COLO668 (cell line): Measurements from ENCODE around the gene OR4D2.

Source experiments
- DNase-seq: peaks from one replicate; lab custom pipeline; 2025; ENCODE audit not compliant: unreplicated experiment; lab: John Stamatoyannopoulos, UW

Gene OR4D2

DNA sequence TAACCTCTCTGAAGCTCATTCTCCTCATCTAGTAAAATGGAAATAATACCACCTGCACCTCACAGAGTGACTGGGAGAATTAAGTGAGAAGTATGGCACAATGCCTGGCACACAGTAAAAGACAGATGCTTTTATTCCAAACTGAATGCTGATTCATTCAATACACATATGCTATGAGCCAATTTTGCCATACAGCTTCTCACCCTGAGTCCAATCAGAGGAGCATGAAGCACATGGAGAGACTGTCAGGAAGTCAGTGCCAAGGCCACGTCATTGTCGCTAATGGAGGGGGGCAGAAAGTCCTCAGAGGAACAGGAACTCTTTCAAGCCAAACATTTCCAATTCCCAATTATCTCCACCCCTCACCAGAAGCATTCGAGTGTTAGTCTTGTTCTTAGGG, 40.7 kb downstream of the OR4D2 start:
- DNase-seq = no peak

DNA sequence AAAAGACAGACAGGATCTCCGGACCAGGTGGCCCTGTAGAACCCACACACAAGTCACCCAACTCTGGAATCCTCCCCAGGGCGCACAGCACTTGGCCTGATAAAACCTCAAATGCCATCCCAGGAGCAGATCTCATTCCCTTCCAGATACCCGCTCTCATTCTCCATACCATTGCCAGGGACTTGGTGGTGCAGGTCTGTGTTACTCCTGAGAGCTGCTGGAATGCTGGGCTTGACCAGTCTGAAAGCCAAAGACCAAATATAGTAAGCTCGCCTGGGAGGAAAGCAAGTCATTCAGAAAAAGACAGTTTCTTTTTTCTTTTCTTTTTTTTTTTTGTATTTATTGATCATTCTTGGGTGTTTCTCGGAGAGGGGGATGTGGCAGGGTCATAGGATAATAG, 41.6 kb downstream of the OR4D2 start:
- no peak for DNase-seq

DNA sequence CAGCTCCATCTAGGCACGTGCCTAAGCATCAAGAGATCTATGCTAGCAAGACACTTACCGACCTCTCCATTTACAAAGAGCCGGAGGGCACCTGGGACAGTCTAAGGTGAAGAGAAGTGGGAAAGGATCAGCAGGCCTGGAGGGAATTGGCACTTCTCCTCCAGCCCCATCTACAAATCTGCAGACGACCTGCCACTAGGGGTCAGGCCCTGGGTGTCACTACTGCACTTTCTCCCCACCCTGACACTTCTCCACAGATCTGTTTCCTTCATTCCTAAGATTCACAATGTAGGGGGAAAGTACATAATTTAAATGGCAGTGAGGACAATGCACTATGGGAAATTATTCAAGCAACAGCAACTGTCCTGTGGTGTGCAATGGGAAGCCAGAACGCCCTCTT, 44.1 kb downstream of the OR4D2 start:
- no peak for DNase-seq

DNA sequence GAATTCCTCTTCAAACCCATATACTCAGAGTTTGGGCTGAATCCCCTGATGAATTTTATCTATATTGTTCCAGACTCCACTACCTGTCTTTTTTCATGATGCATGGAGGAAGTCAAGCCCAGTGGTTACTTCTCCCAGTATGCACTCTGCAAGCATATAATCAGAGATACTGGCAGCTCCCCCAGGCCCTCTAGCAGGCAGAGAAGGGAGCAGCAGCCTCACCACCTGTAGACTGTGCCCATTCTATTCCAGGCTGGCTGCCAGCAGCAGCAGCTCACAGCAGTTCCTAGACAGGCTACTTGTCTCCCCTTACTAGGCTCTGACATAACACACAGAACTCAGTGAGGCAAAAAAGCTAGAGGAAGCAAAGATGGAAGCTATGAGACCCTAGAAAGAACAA, 48.9 kb downstream of the OR4D2 start:
- DNase-seq = no peak

DNA sequence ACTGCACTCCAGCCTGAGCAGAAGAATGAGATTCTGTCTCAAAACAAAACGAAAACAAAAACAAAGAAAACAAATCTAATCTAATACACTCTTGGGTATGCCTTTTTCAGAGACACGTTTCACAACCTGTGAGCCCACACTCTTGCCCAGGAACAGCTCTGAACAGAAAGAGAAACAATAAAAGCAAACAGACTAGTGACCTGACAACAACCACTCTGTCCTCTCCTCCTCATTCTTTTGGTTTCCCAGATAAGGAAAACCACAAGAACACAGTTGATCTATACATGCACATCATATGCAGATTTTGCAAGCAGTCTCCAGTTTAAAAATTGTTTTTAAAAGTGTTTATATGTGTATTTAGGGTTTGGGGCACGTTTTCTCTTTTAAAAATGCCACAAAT, 51.0 kb downstream of the OR4D2 start:
- no peak for DNase-seq

DNA sequence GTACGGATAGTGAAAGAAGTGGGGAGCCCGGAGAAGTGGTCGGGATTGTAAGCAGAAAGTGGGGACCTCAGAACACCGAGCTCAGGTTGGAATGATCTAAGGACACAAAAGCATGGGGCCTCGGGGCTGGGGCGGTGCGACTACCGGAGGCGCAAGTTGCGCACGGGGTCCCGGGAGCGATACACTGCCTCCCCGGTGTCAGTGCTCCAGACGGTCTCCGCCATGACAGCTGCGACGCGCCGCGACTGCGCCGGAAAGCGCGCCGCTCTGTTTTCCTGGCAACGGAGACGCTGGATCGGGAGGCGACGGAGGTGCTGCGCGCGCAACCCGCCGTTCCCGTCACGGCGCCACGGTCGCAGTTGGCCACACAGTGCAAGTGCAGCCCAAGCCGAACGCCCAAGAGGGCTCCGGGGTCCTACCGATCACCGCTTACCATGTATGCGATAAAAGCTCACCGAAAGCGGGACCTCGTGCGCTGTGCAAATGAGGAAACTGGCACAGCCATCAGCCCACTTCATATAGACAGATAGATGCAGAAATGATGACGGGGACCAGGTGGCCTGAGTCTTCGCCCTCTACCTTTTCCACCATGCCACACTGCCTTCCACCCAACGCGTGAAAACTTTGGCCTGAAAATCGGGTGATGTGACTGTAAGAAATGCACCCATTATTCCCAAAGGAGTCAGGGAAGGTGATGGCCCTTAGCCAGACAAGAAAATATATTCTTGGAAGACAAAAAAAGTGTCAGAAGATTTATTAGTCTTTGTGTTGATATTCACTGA, 52.4 kb downstream of the OR4D2 start, which contains the start of gene MKS1:
Gene MKS1 (minus strand): TSS at position 249 of the 782 bp plus-strand sequence. CDS start 25 bp downstream, at position 224.
- peak; percentile 92 for DNase-seq

DNA sequence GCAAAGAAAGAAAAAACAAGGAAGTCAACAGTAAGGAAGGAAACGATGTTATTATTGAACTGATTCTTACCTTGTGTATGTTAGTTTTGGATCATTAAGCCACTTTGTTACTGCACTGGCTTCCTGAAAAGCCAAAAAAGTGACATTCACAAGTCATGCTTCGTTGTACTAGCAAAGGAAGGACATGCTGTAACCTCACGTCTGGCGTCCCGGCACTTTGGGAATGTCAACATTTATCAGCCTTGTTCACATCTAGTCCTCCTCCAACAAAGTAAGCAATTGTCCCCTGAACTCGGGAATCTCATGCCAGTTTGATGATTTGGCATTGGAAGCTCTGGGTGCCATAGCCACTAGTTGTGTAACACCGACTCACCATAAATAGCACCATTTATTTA, 53.0 kb downstream of the OR4D2 start:
- peak; percentile 2 for DNase-seq
